Vagina (tissue), 2 donors: ENCODE results near the gene MAN1A1.

Experiments used
- CTCF ChIP-seq, 3 experiments: fragments of 450-650 bp in 2 of 3; fragments of 200-600 bp in 1 of 3; sonication (generic) in 1 of 3; IDR thresholded peaks; one replicate each; pipeline ENCODE4 v1.5.1; 2017 to 2019; ENCODE audit warnings: antibody characterized with exemption in 3 of 3, mild to moderate bottlenecking in 2 of 3, moderate library complexity in 2 of 3
- POLR2AphosphoS5 ChIP-seq, 2 donors: sonication (generic); formaldehyde crosslinking; IDR thresholded peaks; one replicate each; pipeline ENCODE4 v1.9.0; 2017; ENCODE audit warnings: antibody characterized with exemption in 2 of 2, mild to moderate bottlenecking in 2 of 2, low read depth in 1 of 2; ENCODE audit not compliant: insufficient read depth in 1 of 2

DNA sequence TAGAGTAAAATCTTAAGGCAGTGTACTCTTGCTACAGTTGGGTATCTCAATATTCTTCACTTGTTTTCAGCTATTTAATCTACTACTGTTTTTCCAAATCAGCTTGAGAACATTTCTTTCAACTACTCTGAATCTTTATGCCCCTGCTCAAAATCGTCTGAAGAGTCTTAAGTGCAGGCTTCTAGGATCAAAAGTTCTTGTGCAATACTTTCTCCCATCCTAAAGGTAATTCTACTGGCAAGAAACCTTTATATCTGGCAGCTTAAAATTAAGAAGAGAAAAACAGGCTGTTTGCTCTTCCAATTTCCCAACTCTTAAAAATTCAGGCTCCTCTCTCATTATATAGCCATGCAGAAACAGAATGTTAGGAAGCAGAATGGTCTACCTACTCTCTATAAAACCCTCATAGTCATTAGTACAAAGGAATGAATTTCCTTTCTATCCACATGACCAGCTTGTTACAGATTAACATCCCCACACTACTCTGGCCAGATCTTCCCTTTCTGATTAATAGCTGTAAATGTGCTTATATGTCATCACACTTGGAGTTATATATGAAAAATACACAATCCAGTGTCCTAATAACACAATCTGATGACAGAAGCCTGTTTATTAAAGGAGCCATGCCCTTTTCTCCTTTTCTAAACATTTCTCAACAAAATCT is 148.9 kb downstream of the MAN1A1 start:
- no peak for TF ChIP-seq POLR2AphosphoS5 (IDR thresholded peaks at IDR 0.05; ENCODE audit: insufficient read depth in 1 of 2, low read depth in 1 of 2)
- no peak for TF ChIP-seq CTCF (IDR thresholded peaks at IDR 0.05)
